HEK293 (cell line): ENCODE measurements around the gene FOXRED2.
"Not testable (repeated sequence)": the region's sequence is repeated elsewhere in the genome, so short reads cannot be mapped to it uniquely, and the experiment has no call there.

Experiments
- CTCF ChIA-PET: fragments of 350-600 bp; formaldehyde crosslinking; extraction: SDS; loops from one replicate; lab custom pipeline; 2021; ENCODE audit warnings: antibody characterized with exemption; lab: Yijun Ruan, JAX
- POLR2A ChIA-PET: fragments of 300-600 bp; formaldehyde crosslinking; extraction: SDS; loops from one replicate; lab custom pipeline; 2020; ENCODE audit warnings: antibody characterized with exemption, inconsistent platforms; lab: Yijun Ruan, JAX
- H3K27ac ChIP-seq: fragments of 200-500 bp; sonication (Bioruptor generic); 2 replicates; pipeline ENCODE4 v1.5.1; 2014; ENCODE audit warnings: low read depth, low read length, control low read depth, inconsistent platforms; ENCODE audit errors: extremely low read depth
- H3K36me3 ChIP-seq, 2 experiments: fragments of 200-500 bp in 1 of 2; sonication (Bioruptor generic) in 1 of 2; 1 replicate in 1 of 2; 2 replicates in 1 of 2; pipeline ENCODE4 v1.5.1; 2014 to 2017; ENCODE audit warnings: inconsistent platforms in 2 of 2, low read length in 2 of 2; ENCODE audit not compliant: control insufficient read depth in 2 of 2, insufficient read depth in 1 of 2
- H3K4me1 ChIP-seq: fragments of 200-500 bp; sonication (Bioruptor generic); 2 replicates; pipeline ENCODE4 v1.5.1; 2014; ENCODE audit warnings: mild to moderate bottlenecking, low read length, inconsistent platforms; ENCODE audit not compliant: control insufficient read depth, insufficient read depth
- H3K4me3 ChIP-seq: 2 replicates; pipeline ENCODE4 v1.5.1; 2011; ENCODE audit warnings: low read depth, mild to moderate bottlenecking, control low read depth, low read length, moderate library complexity
- H3K9me3 ChIP-seq: fragments of 200-500 bp; sonication (Bioruptor generic); 2 replicates; pipeline ENCODE4 v1.5.1; 2014; ENCODE audit warnings: low read depth, low read length, inconsistent platforms; ENCODE audit not compliant: control insufficient read depth, insufficient read depth
- EGR2 ChIP-seq: fragments of 450-650 bp; formaldehyde crosslinking; IDR thresholded peaks from 2 replicates; pipeline ENCODE4 v1.5.1; 2016; ENCODE audit warnings: low read depth, missing biosample characterization, missing genetic modification characterization
- GFI1B ChIP-seq: fragments of 450-650 bp; formaldehyde crosslinking; IDR thresholded peaks from 2 replicates; pipeline ENCODE4 v1.5.1; 2016; ENCODE audit warnings: missing biosample characterization, missing genetic modification characterization
- GLIS1 ChIP-seq: fragments of 450-650 bp; formaldehyde crosslinking; IDR thresholded peaks from 2 replicates; pipeline ENCODE4 v1.5.1; 2016; ENCODE audit warnings: missing biosample characterization, missing genetic modification characterization
- HOXD13 ChIP-seq: sonication (generic); formaldehyde crosslinking; IDR thresholded peaks from 2 replicates; pipeline ENCODE4 v1.8.0; 2022; ENCODE audit warnings: missing genetic modification reagents, borderline replicate concordance
- KLF10 ChIP-seq: fragments of 450-650 bp; IDR thresholded peaks from 2 replicates; pipeline ENCODE4 v1.5.1; 2018; ENCODE audit warnings: missing biosample characterization, mild to moderate bottlenecking, missing genetic modification characterization
- MZF1 ChIP-seq: fragments of 450-650 bp; formaldehyde crosslinking; IDR thresholded peaks from 2 replicates; pipeline ENCODE4 v1.5.1; 2017; ENCODE audit warnings: missing biosample characterization, missing genetic modification characterization, borderline replicate concordance
- PRDM1 ChIP-seq: fragments of 450-650 bp; formaldehyde crosslinking; IDR thresholded peaks from 2 replicates; pipeline ENCODE4; 2016; ENCODE audit warnings: missing biosample characterization, missing genetic modification characterization
- SETDB1 ChIP-seq: IDR thresholded peaks from one replicate; pipeline ENCODE4 v1.6.1; 2017; ENCODE audit warnings: mild to moderate bottlenecking, low read length, moderate library complexity, mixed read lengths; ENCODE audit not compliant: insufficient read length
- SP7 ChIP-seq: fragments of 450-650 bp; formaldehyde crosslinking; IDR thresholded peaks from 2 replicates; pipeline ENCODE4 v1.5.1; 2016; ENCODE audit warnings: missing biosample characterization, missing genetic modification characterization
- ZIC2 ChIP-seq: fragments of 450-650 bp; formaldehyde crosslinking; IDR thresholded peaks from 2 replicates; pipeline ENCODE4 v1.5.1; 2016; ENCODE audit warnings: missing biosample characterization, missing genetic modification characterization
- ZNF23 ChIP-seq: fragments of 450-650 bp; formaldehyde crosslinking; IDR thresholded peaks from 2 replicates; pipeline ENCODE4 v1.5.1; 2016; ENCODE audit warnings: missing biosample characterization, missing genetic modification characterization, borderline replicate concordance
- ZNF302 ChIP-seq: fragments of 450-650 bp; formaldehyde crosslinking; IDR thresholded peaks from 2 replicates; pipeline ENCODE4 v1.5.1; 2016; ENCODE audit warnings: missing biosample characterization, missing genetic modification characterization, low read depth
- ZNF324 ChIP-seq: fragments of 450-650 bp; formaldehyde crosslinking; IDR thresholded peaks from 2 replicates; pipeline ENCODE4 v1.5.1; 2016; ENCODE audit warnings: missing biosample characterization, missing genetic modification characterization
- ZNF335 ChIP-seq: fragments of 450-650 bp; formaldehyde crosslinking; conservative IDR thresholded peaks from 2 replicates; pipeline ENCODE4 v1.5.1; 2016; ENCODE audit warnings: missing biosample characterization, missing genetic modification characterization
- ZNF571 ChIP-seq: fragments of 450-650 bp; formaldehyde crosslinking; IDR thresholded peaks from 2 replicates; pipeline ENCODE4 v1.5.0; 2017; ENCODE audit warnings: missing biosample characterization, missing genetic modification characterization
- ZNF792 ChIP-seq: fragments of 450-650 bp; formaldehyde crosslinking; IDR thresholded peaks from 2 replicates; pipeline ENCODE4 v1.5.1; 2016; ENCODE audit warnings: missing biosample characterization, missing genetic modification characterization
- TF ChIP-seq, protein P1 (sequence below): fragments of 450-650 bp; formaldehyde crosslinking; IDR thresholded peaks from 2 replicates; pipeline ENCODE4 v1.5.1; 2016; ENCODE audit warnings: missing biosample characterization, missing genetic modification characterization
- TF ChIP-seq, protein P2 (sequence below): fragments of 450-650 bp; formaldehyde crosslinking; conservative IDR thresholded peaks from 2 replicates; pipeline ENCODE4 v1.5.1; 2016; ENCODE audit warnings: low read depth, missing biosample characterization, missing genetic modification characterization
- TF ChIP-seq, protein P3 (sequence below): fragments of 450-650 bp; formaldehyde crosslinking; IDR thresholded peaks from 2 replicates; pipeline ENCODE4 v1.5.1; 2016; ENCODE audit warnings: missing biosample characterization, missing genetic modification characterization

Gene FOXRED2

DNA sequence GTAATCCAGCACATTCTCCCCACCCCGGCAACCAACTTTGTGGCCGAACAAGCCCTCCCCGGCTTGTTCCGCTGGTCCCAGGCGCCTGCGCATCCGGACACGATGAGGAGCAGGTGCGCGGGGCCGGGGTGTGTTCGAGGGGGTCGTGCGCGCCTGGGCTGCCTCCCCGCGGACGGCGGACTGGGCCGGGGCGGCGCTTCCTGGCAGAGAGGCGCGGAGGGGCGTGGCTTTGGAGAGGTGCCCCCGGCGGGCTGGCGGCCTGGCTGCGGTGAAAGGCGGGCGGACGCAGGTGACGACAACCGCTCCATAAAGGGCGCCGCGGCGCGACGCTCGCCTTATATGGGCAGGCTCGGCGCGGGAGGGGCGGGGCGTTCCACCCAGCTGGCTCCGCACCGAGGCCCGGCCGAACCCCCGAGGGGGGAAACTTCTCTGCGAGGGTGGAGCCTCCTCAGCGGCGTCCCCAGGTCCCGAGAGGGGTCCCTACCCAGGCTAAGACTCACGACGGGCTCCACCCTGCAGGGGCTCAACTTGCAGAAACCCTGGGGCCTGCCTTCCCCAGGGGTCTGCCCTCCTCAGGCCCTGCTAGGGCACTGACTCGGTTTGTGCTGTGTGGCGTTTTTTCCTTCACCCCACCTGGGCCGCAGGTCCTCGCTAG is 51.8 kb downstream of the FOXRED2 start (continued):
- TF ChIP-seq KLF10 (tag by site-specific recombination) (peak; percentile 84), SP7 (tag by site-specific recombination) (peak; percentile 80), EGR2 (no peak; the same call in 1 of the 2 replicates), PRDM1 (tag by site-specific recombination) (peak; percentile 60), ZNF335 (tag by site-specific recombination) (peak; percentile 88), GLIS1 (peak; percentile 93), ZIC2 (peak; percentile 92), GFI1B (tag by site-specific recombination) (no peak), MZF1 (tag by site-specific recombination) (no peak), ZNF792 (tag by site-specific recombination) (0 out of 2 replicates have a peak, but pooled peaks have one; percentile 18), ZNF571 (tag by site-specific recombination) (no peak)
- TF ChIP-seq, protein P1, sequence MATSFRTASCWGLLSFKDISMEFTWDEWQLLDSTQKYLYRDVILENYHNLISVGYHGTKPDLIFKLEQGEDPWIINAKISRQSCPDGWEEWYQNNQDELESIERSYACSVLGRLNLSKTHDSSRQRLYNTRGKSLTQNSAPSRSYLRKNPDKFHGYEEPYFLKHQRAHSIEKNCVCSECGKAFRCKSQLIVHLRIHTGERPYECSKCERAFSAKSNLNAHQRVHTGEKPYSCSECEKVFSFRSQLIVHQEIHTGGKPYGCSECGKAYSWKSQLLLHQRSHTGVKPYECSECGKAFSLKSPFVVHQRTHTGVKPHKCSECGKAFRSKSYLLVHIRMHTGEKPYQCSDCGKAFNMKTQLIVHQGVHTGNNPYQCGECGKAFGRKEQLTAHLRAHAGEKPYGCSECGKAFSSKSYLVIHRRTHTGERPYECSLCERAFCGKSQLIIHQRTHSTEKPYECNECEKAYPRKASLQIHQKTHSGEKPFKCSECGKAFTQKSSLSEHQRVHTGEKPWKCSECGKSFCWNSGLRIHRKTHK (tag by site-specific recombination), result no peak
- TF ChIP-seq, protein P2, sequence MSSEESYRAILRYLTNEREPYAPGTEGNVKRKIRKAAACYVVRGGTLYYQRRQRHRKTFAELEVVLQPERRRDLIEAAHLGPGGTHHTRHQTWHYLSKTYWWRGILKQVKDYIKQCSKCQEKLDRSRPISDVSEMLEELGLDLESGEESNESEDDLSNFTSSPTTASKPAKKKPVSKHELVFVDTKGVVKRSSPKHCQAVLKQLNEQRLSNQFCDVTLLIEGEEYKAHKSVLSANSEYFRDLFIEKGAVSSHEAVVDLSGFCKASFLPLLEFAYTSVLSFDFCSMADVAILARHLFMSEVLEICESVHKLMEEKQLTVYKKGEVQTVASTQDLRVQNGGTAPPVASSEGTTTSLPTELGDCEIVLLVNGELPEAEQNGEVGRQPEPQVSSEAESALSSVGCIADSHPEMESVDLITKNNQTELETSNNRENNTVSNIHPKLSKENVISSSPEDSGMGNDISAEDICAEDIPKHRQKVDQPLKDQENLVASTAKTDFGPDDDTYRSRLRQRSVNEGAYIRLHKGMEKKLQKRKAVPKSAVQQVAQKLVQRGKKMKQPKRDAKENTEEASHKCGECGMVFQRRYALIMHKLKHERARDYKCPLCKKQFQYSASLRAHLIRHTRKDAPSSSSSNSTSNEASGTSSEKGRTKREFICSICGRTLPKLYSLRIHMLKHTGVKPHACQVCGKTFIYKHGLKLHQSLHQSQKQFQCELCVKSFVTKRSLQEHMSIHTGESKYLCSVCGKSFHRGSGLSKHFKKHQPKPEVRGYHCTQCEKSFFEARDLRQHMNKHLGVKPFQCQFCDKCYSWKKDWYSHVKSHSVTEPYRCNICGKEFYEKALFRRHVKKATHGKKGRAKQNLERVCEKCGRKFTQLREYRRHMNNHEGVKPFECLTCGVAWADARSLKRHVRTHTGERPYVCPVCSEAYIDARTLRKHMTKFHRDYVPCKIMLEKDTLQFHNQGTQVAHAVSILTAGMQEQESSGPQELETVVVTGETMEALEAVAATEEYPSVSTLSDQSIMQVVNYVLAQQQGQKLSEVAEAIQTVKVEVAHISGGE, result peak; percentile 36; the same call in 1 of the 2 replicates
- TF ChIP-seq, all 188 proteins: peak for 50

DNA sequence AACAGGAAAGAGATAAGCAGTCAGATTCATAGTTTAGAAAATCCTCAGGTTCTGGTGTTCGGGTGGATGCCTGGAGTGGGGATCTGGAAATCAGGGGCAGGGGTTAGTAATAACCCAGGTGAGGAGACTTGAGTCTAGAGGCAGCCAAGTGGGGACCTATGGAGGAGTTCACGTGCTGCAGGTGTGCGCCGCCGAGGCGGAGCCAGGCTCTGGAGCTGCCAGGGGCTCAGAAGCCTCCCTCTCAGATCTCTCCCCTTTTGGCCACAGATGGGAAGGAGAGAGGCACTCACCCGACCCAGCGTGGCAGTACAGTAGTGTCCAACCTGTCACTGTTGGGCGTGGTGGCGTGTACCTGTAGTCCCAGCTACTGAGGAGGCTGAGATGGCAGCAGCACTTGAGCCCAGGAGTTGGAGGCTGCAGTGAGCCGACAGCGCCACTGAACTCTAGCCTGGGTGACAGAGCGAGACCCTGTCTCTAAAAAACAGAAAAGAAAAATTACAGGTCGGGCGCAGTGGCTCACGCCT is 52.9 kb downstream of the FOXRED2 start:
- Histone ChIP-seq H3K36me3 (no peaks in the 10 kb centered on the region), H3K4me3 (no peak overlapping the region), H3K4me1 (peaks cover 7% of the 10 kb centered on the region), H3K9me3 (no peaks in the 10 kb centered on the region), H3K27ac (no peak overlapping the region)
- CTCF ChIA-PET, result interaction anchor here (0.6 to 1.3 kb wide), 5 partner anchors 14 to 330 kb away, joined by 3 to 7 read pairs (median 4); no protein-coding TSS in a partner anchor
- TF ChIP-seq HOXD13 (CRISPR knock-in tag) (no peak), SETDB1 (no peak), ZNF302 (tag by site-specific recombination) (no peak), ZNF23 (tag by site-specific recombination) (no peak), ZNF324 (tag by site-specific recombination) (no peak)
- TF ChIP-seq, protein P3, sequence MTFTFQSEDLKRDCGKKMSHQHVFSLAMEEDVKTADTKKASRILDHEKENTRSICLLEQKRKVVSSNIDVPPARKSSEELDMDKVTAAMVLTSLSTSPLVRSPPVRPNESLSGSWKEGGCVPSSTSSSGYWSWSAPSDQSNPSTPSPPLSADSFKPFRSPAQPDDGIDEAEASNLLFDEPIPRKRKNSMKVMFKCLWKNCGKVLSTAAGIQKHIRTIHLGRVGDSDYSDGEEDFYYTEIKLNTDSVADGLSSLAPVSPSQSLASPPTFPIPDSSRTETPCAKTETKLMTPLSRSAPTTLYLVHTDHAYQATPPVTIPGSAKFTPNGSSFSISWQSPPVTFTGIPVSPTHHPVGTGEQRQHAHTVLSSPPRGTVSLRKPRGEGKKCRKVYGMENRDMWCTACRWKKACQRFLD (tag by site-specific recombination), result no peak
- POLR2A ChIA-PET, result interaction anchor here (1.5 to 2.3 kb wide), 4 partner anchors 8 to 125 kb away, joined by 4 to 13 read pairs (median 8); partner anchors contain the start of gene MYH9

DNA sequence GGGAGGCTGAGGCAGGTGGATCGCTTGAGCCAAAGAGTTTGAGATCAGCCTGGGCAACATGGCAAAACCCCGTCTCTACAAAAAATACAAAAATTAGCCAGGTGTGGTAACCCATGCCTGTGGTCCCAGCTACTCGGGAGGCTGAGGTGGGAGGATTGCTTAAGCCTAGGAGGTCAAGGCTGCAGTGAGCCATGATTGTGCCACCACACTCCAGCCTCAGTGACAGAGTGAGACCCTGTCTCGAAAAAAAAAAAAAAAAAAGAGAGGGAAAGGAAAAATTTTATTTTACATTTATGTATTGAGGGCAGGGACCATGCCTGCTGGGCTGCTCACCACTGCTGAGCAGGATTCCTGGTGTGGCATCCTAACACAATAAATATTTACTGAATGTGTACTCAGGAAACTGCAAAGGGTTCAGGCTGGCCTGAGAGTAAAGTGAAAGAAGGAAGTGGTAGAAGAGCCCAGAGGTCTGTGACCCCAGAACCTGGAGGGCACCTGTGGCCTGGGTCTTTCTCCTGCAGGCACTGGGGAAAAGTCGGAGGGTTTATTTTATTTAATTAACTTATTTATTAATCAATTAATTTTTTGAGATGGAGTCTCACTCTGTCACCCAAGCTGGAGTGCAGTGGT is 53.7 kb downstream of the FOXRED2 start:
- H3K9me3 ChIP-seq, H3K27ac ChIP-seq, H3K4me1 ChIP-seq, H3K4me3 ChIP-seq, H3K36me3 ChIP-seq: not testable (repeated sequence)
- ChIA-PET CTCF (interaction anchor here (0.6 to 1.3 kb wide), 3 partner anchors 18 to 244 kb away, joined by 3 to 4 read pairs (median 3); no protein-coding TSS in a partner anchor), POLR2A (interaction anchor here (0.7 to 1.5 kb wide), 3 partner anchors 9 to 124 kb away, joined by 4 to 10 read pairs (median 9); no protein-coding TSS in a partner anchor)
